Coronary artery (tissue), 2 donors: ENCODE results near the gene PHOSPHO1.
"Not testable (repeated sequence)": the region's sequence is repeated elsewhere in the genome, so short reads cannot be mapped to it uniquely, and the experiment has no call there.

Experiments
- DNase-seq: peaks from one replicate; pipeline ENCODE4 v3.0.0-alpha.2; 2017; ENCODE audit warnings: low spot score
- H3K27ac ChIP-seq, 2 donors: fragments of 200-600 bp; sonication (generic); one replicate each; pipeline ENCODE4 v1.5.1; 2016 to 2019
- H3K4me3 ChIP-seq: fragments of 200-600 bp; sonication (generic); 2 replicates; pipeline ENCODE4 v1.5.1; 2016; ENCODE audit warnings: mild to moderate bottlenecking, moderate library complexity
- CTCF ChIP-seq: fragments of 200-600 bp; sonication (generic); IDR thresholded peaks from one replicate; pipeline ENCODE4 v1.5.1; 2019; ENCODE audit warnings: antibody characterized with exemption

Gene PHOSPHO1

GRCh38 chr17:49191917-49192741, 38.5 kb downstream of the PHOSPHO1 start:
- peak overlapping the region; percentile 88 for H3K4me3 ChIP-seq
- TF ChIP-seq CTCF, result peak; percentile 5
- H3K27ac ChIP-seq, result peak overlapping the region; percentile 99
- DNase-seq, result peak; percentile 98

- peak overlapping the region; percentile 88 for H3K4me3 ChIP-seq
- TF ChIP-seq CTCF, result no peak
These were observed 39.1 kb downstream of the PHOSPHO1 start for GRCh38 chr17:49191409-49191916.

GRCh38 chr17:49190932-49191331, 39.7 kb downstream of the PHOSPHO1 start:
- no peak overlapping the region for H3K27ac ChIP-seq
- no peak for DNase-seq
- no peak for TF ChIP-seq CTCF
- H3K4me3 ChIP-seq, result no peak overlapping the region

More at GRCh38 chr17:49191409-49191916, 39.1 kb downstream of the PHOSPHO1 start:
- DNase-seq, result no peak
- H3K27ac ChIP-seq, result peak overlapping the region; percentile 99

- DNase-seq, result no peak
- Histone ChIP-seq H3K27ac (no peak overlapping the region), H3K4me3 (no peak overlapping the region)
- TF ChIP-seq CTCF, result no peak
These were observed 43.3 kb downstream of the PHOSPHO1 start for GRCh38 chr17:49187301-49187700.

- not testable (repeated sequence) for DNase-seq, H3K4me3 ChIP-seq, H3K27ac ChIP-seq
These were observed 45.2 kb downstream of the PHOSPHO1 start for GRCh38 chr17:49185381-49185780.

- H3K4me3 ChIP-seq, H3K27ac ChIP-seq, DNase-seq: not testable (repeated sequence)
These were observed 46.1 kb downstream of the PHOSPHO1 start for GRCh38 chr17:49184522-49184921.

DNA sequence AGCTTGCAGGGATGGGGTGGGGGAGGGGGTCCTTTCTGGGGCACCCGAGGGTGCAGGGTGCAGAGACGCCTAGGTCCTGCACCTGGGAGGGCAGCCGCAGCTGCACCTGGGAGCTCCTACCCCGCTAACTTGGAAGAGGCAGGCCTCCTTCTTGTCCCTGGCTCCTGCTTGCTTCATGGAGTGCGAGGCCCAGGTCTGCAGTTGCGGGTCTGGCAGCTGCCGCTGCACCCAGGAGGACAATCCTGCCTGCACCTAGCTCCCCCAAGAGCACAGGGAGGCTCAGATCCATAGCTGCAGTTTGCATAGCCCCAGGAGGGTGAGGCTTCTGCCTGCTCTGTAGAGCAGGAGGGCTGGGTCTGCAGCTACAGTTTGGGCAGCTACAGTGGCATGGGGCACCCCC, 46.8 kb downstream of the PHOSPHO1 start:
- no peak for DNase-seq
- no peak overlapping the region for H3K4me3 ChIP-seq
- no peak overlapping the region for H3K27ac ChIP-seq
- no peak for TF ChIP-seq CTCF

DNA sequence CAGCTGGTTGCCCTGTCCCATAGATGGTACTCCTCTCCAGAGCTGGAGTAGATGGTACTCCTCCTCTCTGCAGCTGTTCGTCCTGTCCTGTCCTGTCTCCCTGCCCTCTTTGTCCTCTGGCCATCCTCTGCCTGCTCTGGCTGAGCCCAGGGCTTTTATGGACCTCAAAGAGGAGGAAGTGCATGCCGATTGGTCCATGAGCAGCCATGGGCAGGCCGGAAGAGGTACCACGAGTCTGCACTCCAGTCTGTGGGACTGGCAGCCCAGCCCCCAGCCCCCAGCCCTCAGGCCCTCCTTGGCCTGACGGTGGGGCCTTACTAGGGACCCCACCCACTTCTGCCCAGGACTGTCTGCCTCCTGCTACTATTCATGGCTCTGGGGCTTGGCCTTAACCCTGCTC, 47.2 kb downstream of the PHOSPHO1 start:
- no peak overlapping the region for H3K27ac ChIP-seq
- no peak for TF ChIP-seq CTCF
- no peak for DNase-seq
- no peak overlapping the region for H3K4me3 ChIP-seq
